Loucy (cell line): ENCODE measurements around the gene ARHGAP24.

ENCODE experiments used
- H2AFZ ChIP-seq: fragments of 200-600 bp; sonication (generic); 2 replicates; pipeline ENCODE4 v1.6.0; 2016; ENCODE audit warnings: antibody characterized with exemption, mild to moderate bottlenecking, low read length, moderate library complexity
- H3F3A ChIP-seq: fragments of 200-600 bp; 2 replicates; pipeline ENCODE4 v1.6.0; 2016; ENCODE audit warnings: antibody characterized with exemption, low read depth, mild to moderate bottlenecking
- H3K27me3 ChIP-seq: fragments of 200-600 bp; sonication (generic); 2 replicates; pipeline ENCODE4 v1.6.1; 2014; ENCODE audit warnings: low read length, mild to moderate bottlenecking; ENCODE audit not compliant: insufficient read depth, poor library complexity, severe bottlenecking
- H3K36me3 ChIP-seq: fragments of 200-600 bp; sonication (generic); 2 replicates; pipeline ENCODE4 v1.6.1; 2016; ENCODE audit warnings: low read length; ENCODE audit not compliant: insufficient read depth
- H3K4me1 ChIP-seq: fragments of 200-600 bp; sonication (generic); 2 replicates; pipeline ENCODE4 v1.5.1; 2014; ENCODE audit warnings: low read length, mild to moderate bottlenecking; ENCODE audit not compliant: insufficient read depth, poor library complexity, severe bottlenecking
- H3K4me2 ChIP-seq: fragments of 200-600 bp; sonication (generic); 2 replicates; pipeline ENCODE4 v1.6.0; 2014; ENCODE audit warnings: antibody characterized with exemption, low read length, low read depth, mild to moderate bottlenecking; ENCODE audit not compliant: poor library complexity, severe bottlenecking
- H3K4me3 ChIP-seq: fragments of 200-600 bp; sonication (generic); 2 replicates; pipeline ENCODE4 v1.5.1; 2014; ENCODE audit warnings: low read length, mild to moderate bottlenecking, mixed read lengths; ENCODE audit not compliant: poor library complexity, severe bottlenecking
- H3K79me2 ChIP-seq: fragments of 200-600 bp; sonication (generic); 2 replicates; pipeline ENCODE4 v1.6.1; 2014; ENCODE audit warnings: low read length; ENCODE audit not compliant: insufficient read depth
- H3K9ac ChIP-seq: fragments of 200-600 bp; sonication (generic); 2 replicates; pipeline ENCODE4 v1.6.0; 2014; ENCODE audit warnings: mild to moderate bottlenecking, low read depth, low read length, moderate library complexity; ENCODE audit not compliant: poor library complexity, severe bottlenecking
- H3K9me2 ChIP-seq: fragments of 200-600 bp; sonication (generic); replicated peaks from 2 replicates; pipeline ENCODE4 v1.6.1; 2016; ENCODE audit warnings: low read depth, low read length, mixed read lengths
- H3K9me3 ChIP-seq: fragments of 200-600 bp; sonication (generic); 2 replicates; pipeline ENCODE4 v1.6.1; 2014; ENCODE audit warnings: mild to moderate bottlenecking, antibody characterized with exemption, low read length, low read depth; ENCODE audit not compliant: insufficient read depth
- H4K20me1 ChIP-seq: fragments of 200-600 bp; sonication (generic); 2 replicates; pipeline ENCODE4 v1.6.0; 2014; ENCODE audit warnings: antibody characterized with exemption, low read length, mild to moderate bottlenecking; ENCODE audit not compliant: insufficient read depth, poor library complexity, severe bottlenecking
- CTCF ChIP-seq: fragments of 200-600 bp; sonication (generic); conservative IDR thresholded peaks from 2 replicates; pipeline ENCODE4 v1.5.1; 2014; ENCODE audit warnings: mild to moderate bottlenecking, antibody characterized with exemption, low read length
- EZH2phosphoT487 ChIP-seq: fragments of 200-600 bp; IDR thresholded peaks from 2 replicates; pipeline ENCODE4 v1.6.1; 2018; ENCODE audit warnings: antibody characterized with exemption, mild to moderate bottlenecking, moderate library complexity, borderline replicate concordance

Gene ARHGAP24

GRCh38 chr4:85430697-85431096, 44.3 kb upstream of the ARHGAP24 start:
- H3K4me1 ChIP-seq: no peaks in the 10 kb centered on the region
- no peaks in the 10 kb centered on the region for H3K79me2 ChIP-seq
- no peaks in the 10 kb centered on the region for H3K27me3 ChIP-seq
- H3K4me3 ChIP-seq: no peak overlapping the region
- no peak overlapping the region for H3K9ac ChIP-seq
- no peak overlapping the region for H2AFZ ChIP-seq
- no peak for TF ChIP-seq CTCF
- no peak for TF ChIP-seq EZH2phosphoT487
- H3F3A ChIP-seq: no peaks in the 10 kb centered on the region
- no peaks in the 10 kb centered on the region for H3K36me3 ChIP-seq
- H4K20me1 ChIP-seq: no peaks in the 10 kb centered on the region
- H3K4me2 ChIP-seq: no peak overlapping the region
- no peaks in the 10 kb centered on the region for H3K9me3 ChIP-seq
- no peaks in the 10 kb centered on the region for H3K9me2 ChIP-seq

- H3K9me3 ChIP-seq: no peaks in the 10 kb centered on the region
- H3K4me1 ChIP-seq: no peaks in the 10 kb centered on the region
- no peaks in the 10 kb centered on the region for H3F3A ChIP-seq
- no peak overlapping the region for H3K9ac ChIP-seq
- H4K20me1 ChIP-seq: no peaks in the 10 kb centered on the region
- no peaks in the 10 kb centered on the region for H3K9me2 ChIP-seq
- no peak overlapping the region for H3K4me2 ChIP-seq
- no peak overlapping the region for H3K4me3 ChIP-seq
- H3K27me3 ChIP-seq: no peaks in the 10 kb centered on the region
- no peaks in the 10 kb centered on the region for H3K36me3 ChIP-seq
- no peaks in the 10 kb centered on the region for H3K79me2 ChIP-seq
- no peak overlapping the region for H2AFZ ChIP-seq
- TF ChIP-seq EZH2phosphoT487 (no peak), CTCF (no peak)
Measured at GRCh38 chr4:85431156-85431555, 43.8 kb upstream of the ARHGAP24 start.

GRCh38 chr4:85431881-85432485, 43.0 kb upstream of the ARHGAP24 start:
- Histone ChIP-seq H3K4me3 (no peak overlapping the region), H3K79me2 (no peaks in the 10 kb centered on the region), H3F3A (no peaks in the 10 kb centered on the region), H3K9me2 (no peaks in the 10 kb centered on the region), H3K4me1 (no peaks in the 10 kb centered on the region), H3K36me3 (no peaks in the 10 kb centered on the region), H2AFZ (no peak overlapping the region), H3K9ac (no peak overlapping the region), H3K9me3 (no peaks in the 10 kb centered on the region), H3K27me3 (no peaks in the 10 kb centered on the region), H4K20me1 (no peaks in the 10 kb centered on the region), H3K4me2 (no peak overlapping the region)
- TF ChIP-seq EZH2phosphoT487 (no peak), CTCF (no peak)
